Left colon (tissue), 2 donors: ENCODE data around the gene EEF1G. TPM values are rescaled to one million over a fixed set of nuclear protein-coding genes. Genes with fewer than 3 reads are reported as not detected.

ENCODE experiments used
- ATAC-seq: fragments of 200-7000 bp; cut with Tn5 transposase; one replicate; pipeline ENCODE4 v1.9.1; 2020; ENCODE audit warnings: mild to moderate bottlenecking, moderate library complexity
- DNase-seq, 2 donors: peaks; one replicate each; pipeline ENCODE4 v3.0.0-alpha.2; 2020
- intact Hi-C, 2 donors: fragments of 100-400 bp; cut with DNase I in 1 of 2; cut with micrococcal nuclease in 1 of 2; formaldehyde crosslinking; loops; one replicate each; pipeline versions ENCODE4 v1.11.2 to v1.14.0; 2022; cut with DNase I, micrococcal nuclease
- microRNA-seq, 2 donors: library from miRNA; unstranded; fragments of <30 nt; microRNA quantifications; one replicate each; pipeline versions ENCODE4 v1.1.0 to v1.2.0, GENCODE V29; 2020
- total RNA-seq, 2 donors: library from RNA; stranded (reverse); fragmentation: NEBNext Ultra II Directional; extraction: Animal tissue kit (Norgen Biotek cat#: 25700); gene quantifications; one replicate each; pipeline ENCODE4 v1.2.1, GENCODE V29; 2021
- donor health status: DM: no; HTN: no; CAD: no.
- donor health status: DM: yes; HTN: yes; CAD: no.

EEF1G gene
- total RNA-seq, 2 donors from 2014 or later = 1,192 to 1,207 TPM

GRCh38 chr11:62534779-62535545, 38.7 kb downstream of the EEF1G start:
- ATAC-seq = no peak
- intact Hi-C loops = no loop called here
- DNase-seq = no peak

DNA sequence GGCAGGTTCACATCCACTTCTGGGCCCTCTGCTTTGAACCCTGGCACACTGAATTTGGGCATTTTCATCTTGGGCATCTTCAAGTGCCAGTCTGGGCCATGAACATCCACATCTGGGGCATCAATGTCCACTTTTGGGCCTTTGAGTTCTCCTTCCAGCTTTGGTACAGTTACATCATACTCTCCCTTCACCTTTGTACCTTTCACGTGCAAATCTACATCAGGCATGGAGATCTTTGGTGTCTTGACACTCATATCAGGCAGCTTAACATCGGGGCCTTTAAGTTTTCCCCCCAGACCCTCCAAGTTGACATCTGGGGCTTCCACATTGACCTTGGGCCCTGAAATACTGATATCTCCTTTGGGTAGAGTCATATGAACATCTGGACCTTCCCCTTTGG, 41.6 kb downstream of the EEF1G start:
- DNase-seq (no peak), ATAC-seq (no peak)
- intact Hi-C loops = no loop called here

DNA sequence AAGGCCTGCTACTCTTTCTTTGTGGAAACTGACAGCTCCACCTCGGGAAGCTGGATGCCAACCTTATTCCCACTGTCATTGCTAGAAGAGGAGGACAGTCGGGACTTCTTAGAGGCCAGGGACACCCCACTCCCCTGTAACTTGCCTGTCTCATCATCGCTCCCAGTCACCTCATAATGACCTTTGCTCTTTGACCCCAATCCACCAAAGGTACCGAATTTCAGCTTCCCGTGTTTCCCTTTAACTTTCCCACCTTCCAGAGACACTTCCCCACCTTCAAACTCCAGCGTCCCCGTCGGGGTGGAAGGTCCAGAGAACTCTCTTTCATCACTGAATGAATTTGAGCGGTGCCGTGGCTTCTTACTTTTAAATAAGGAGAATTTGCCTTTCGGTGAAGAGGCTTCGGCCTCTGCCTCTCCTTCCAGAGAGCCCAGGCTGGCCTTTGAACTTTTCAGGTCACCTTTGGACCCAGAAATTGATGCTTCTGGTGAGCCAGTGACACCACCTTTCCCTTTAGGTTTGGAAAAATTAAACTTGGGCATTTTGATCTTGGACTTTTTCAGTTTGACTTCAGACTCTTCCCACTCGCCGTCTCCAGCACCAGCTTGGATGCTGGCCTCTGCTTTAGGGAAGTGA, 56.8 kb downstream of the EEF1G start:
- no peak for ATAC-seq
- DNase-seq = no peak
- intact Hi-C loops = no loop called here

GRCh38 chr11:62514151-62514550, 59.5 kb downstream of the EEF1G start:
- no peak for DNase-seq
- intact Hi-C loops = no loop called here
- ATAC-seq = no peak

- no peak for ATAC-seq
- no peak for DNase-seq
- intact Hi-C loops = no loop called here
Observed at GRCh38 chr11:62513626-62514025, 60.1 kb downstream of the EEF1G start.

DNA sequence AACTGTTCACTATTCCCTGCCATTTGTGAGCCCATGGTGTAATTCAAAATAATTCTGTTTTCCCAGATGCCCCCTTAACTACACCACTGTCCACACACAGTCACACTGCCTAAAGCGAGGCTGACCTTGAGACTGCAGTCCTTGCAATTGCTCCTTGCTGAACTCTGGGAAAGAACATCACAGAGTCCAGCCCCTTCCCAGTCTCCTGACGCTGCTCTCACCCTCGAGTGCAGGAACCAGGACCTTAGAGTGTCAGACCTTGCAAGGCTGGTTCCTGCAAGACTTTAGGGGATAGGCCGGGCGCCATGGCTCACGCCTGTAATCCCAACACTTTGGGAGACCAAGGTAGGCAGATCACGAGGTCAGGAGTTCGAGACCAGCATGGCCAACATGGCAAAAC, 60.7 kb downstream of the EEF1G start:
- ATAC-seq = no peak
- no peak for DNase-seq

More for the DNA sequence above, 60.7 kb downstream of the EEF1G start:
- intact Hi-C loops = no loop called here

Small RNAs within 50 kb of the gene (microRNA-seq; reads per million reads assigned to microRNA genes)
- 0 reads per million in 2 donors for gene MIR6747

Other genes with a start within 250 kb of the EEF1G start
- 10 to 100 TPM; 18.1 to 29.9 TPM for gene ASRGL1, start 236.4 kb downstream of the EEF1G start, total RNA-seq
- gene SCGB1A1, start 154.9 kb downstream of the EEF1G start, total RNA-seq = not detected
- gene AHNAK, start 27.1 kb downstream of the EEF1G start, total RNA-seq = 100 to 1,000 TPM; 629 to 631 TPM
- gene TUT1, start 17.6 kb upstream of the EEF1G start, total RNA-seq = 10 to 100 TPM; 14.0 to 14.7 TPM
- gene MTA2, start 28.0 kb upstream of the EEF1G start, total RNA-seq = 10 to 100 TPM; 84.5 to 96.6 TPM
- 10 to 100 TPM; 45.4 to 57.9 TPM for gene EML3, start 38.9 kb upstream of the EEF1G start, total RNA-seq
- 1 to 10 TPM; 2.0 to 3.2 TPM for gene ROM1, start 39.4 kb upstream of the EEF1G start, total RNA-seq
- gene B3GAT3, start 48.1 kb upstream of the EEF1G start, total RNA-seq = 10 to 100 TPM; 27.0 to 28.8 TPM
- 100 to 1,000 TPM; 214 to 270 TPM for gene GANAB, start 72.7 kb upstream of the EEF1G start, total RNA-seq
- gene INTS5, start 79.4 kb upstream of the EEF1G start, total RNA-seq = 10 to 100 TPM; 16.6 to 17.1 TPM
- 10 to 100 TPM; 53.9 to 65.0 TPM for gene C11orf98, start 91.3 kb upstream of the EEF1G start, total RNA-seq
- gene CSKMT, start 91.4 kb upstream of the EEF1G start, total RNA-seq = 10 to 100 TPM; 14.0 to 15.1 TPM
- gene UQCC3, start 97.8 kb upstream of the EEF1G start, total RNA-seq = 10 to 100 TPM; 13.2 to 13.3 TPM
- 10 to 100 TPM in 1 of 2 donors, 1 to 10 TPM in 1; 6.5 to 12.8 TPM for gene LBHD1, start 98.4 kb upstream of the EEF1G start, total RNA-seq
- gene UBXN1, start 105.2 kb upstream of the EEF1G start, total RNA-seq = 10 to 100 TPM; 66.9 to 88.9 TPM
- 1 to 10 TPM; 2.2 to 3.6 TPM for gene LRRN4CL, start 115.6 kb upstream of the EEF1G start, total RNA-seq
- 10 to 100 TPM; 38.8 to 53.2 TPM for gene BSCL2, start 133.5 kb upstream of the EEF1G start, total RNA-seq
- under 1 TPM in 1 of 2 donors, not detected in 1; 0.81 TPM for gene GNG3, start 133.8 kb upstream of the EEF1G start, total RNA-seq
- gene HNRNPUL2, start 153.6 kb upstream of the EEF1G start, total RNA-seq = 10 to 100 TPM; 47.5 to 54.2 TPM
- gene TTC9C, start 154.6 kb upstream of the EEF1G start, total RNA-seq = 10 to 100 TPM; 27.3 to 34.9 TPM
- 10 to 100 TPM; 11.5 to 14.5 TPM for gene ZBTB3, start 180.3 kb upstream of the EEF1G start, total RNA-seq
- 10 to 100 TPM; 39.9 to 42.1 TPM for gene POLR2G, start 187.7 kb upstream of the EEF1G start, total RNA-seq
- 10 to 100 TPM; 16.9 to 18.3 TPM for gene TAF6L, start 197.5 kb upstream of the EEF1G start, total RNA-seq
- gene TMEM179B, start 213.5 kb upstream of the EEF1G start, total RNA-seq = 10 to 100 TPM; 50.9 to 58.2 TPM
- gene TMEM223, start 218.1 kb upstream of the EEF1G start, total RNA-seq = 10 to 100 TPM; 18.5 to 22.6 TPM
- 10 to 100 TPM; 50.4 to 51.0 TPM for gene NXF1, start 231.5 kb upstream of the EEF1G start, total RNA-seq